Kidney glomerular epithelial cell (primary cell): Measurements from ENCODE around the gene SPARC.
A peak's percentile ranks its signal among the peaks of the same experiment; 100 is the strongest.

Experiments used
- DNase-seq: peaks from one replicate; lab custom pipeline; 2025; lab: John Stamatoyannopoulos, UW

SPARC gene

GRCh38 chr5:151677776-151678545 lies 8.8 kb downstream of the SPARC start:
- DNase-seq: peak; percentile 48

- DNase-seq: no peak
These were observed 10.0 kb downstream of the SPARC start for GRCh38 chr5:151676719-151677118.

- DNase-seq: no peak
These were observed 10.4 kb downstream of the SPARC start for GRCh38 chr5:151676314-151676712.

- DNase-seq: no peak
These were observed 11.0 kb downstream of the SPARC start for GRCh38 chr5:151675611-151676313.

GRCh38 chr5:151674626-151675610 lies 11.8 kb downstream of the SPARC start:
- no peak for DNase-seq

- no peak for DNase-seq
These were observed 13.3 kb downstream of the SPARC start for GRCh38 chr5:151673421-151673820.

GRCh38 chr5:151672516-151672915 lies 14.2 kb downstream of the SPARC start:
- DNase-seq: no peak

- no peak for DNase-seq
These were observed 14.8 kb downstream of the SPARC start for GRCh38 chr5:151671950-151672349.

GRCh38 chr5:151670953-151671636 lies 15.6 kb downstream of the SPARC start:
- no peak for DNase-seq

GRCh38 chr5:151670083-151670686 lies 16.5 kb downstream of the SPARC start:
- DNase-seq: no peak

GRCh38 chr5:151667083-151667482 lies 19.6 kb downstream of the SPARC start:
- DNase-seq: no peak

GRCh38 chr5:151665613-151666012 lies 21.1 kb downstream of the SPARC start:
- DNase-seq: no peak

GRCh38 chr5:151664694-151665585 lies 21.8 kb downstream of the SPARC start:
- no peak for DNase-seq

GRCh38 chr5:151663617-151664293 lies 23.0 kb downstream of the SPARC start:
- no peak for DNase-seq

GRCh38 chr5:151662805-151663204 lies 23.9 kb downstream of the SPARC start:
- no peak for DNase-seq

- no peak for DNase-seq
These were observed 24.6 kb downstream of the SPARC start for GRCh38 chr5:151661968-151662732.

- peak; percentile 54 for DNase-seq
These were observed 25.9 kb downstream of the SPARC start for GRCh38 chr5:151660616-151661495.
